B cell (primary cell): ENCODE measurements around the gene PPP1R2.

Experiments
- CTCF ChIP-seq: fragments of 200-600 bp; IDR thresholded peaks from one replicate; pipeline ENCODE4 v1.8.0; 2022; ENCODE audit warnings: antibody characterized with exemption, mild to moderate bottlenecking
- EZH2 ChIP-seq: IDR thresholded peaks from 2 replicates; pipeline ENCODE4 v1.6.1; 2012; ENCODE audit warnings: borderline replicate concordance, low read depth, mild to moderate bottlenecking, moderate library complexity, low read length; ENCODE audit not compliant: insufficient read depth, poor library complexity, severe bottlenecking

DNA sequence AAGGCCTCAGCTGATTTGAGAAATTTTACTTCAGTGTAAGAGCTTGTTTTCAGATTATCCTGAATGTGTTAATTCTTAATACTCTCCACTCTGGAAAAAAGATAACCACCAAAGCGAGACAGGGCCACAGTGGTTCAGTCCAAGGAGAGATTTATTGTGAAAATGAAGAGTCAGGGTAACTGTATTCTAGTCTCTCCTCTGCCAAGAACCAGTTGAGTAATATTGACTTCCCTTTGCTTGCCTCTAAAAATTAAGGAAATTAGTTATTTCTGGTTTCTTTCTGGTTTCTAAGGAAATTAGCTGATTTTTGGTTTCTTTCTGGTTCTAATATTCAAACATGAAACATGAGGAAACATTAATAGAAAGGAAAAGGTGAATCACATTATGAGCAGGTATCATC is 34.9 kb downstream of the PPP1R2 start:
- TF ChIP-seq CTCF (no peak), EZH2 (no peak)
